Measurements from ENCODE around the gene UBA3. TPM values are rescaled to one million over a fixed set of nuclear protein-coding genes. Genes with fewer than 3 reads are reported as not detected.

UBA3 gene
- total RNA-seq, 1 donor from 2014 or later, result 76.2 TPM

GRCh38 chr3:69059688-69060087, 20.5 kb downstream of the UBA3 start:
- Mint-ChIP-seq H3K27ac (no peak overlapping the region), H3K27me3 (no peaks in the 10 kb centered on the region), H3K9me3 (ENCODE audit: low read depth) (no peaks in the 10 kb centered on the region), H3K36me3 (ENCODE audit: insufficient read depth) (peaks cover 27% of the 10 kb centered on the region), H3K4me3 (ENCODE audit: low read depth) (no peak overlapping the region), H3K4me1 (ENCODE audit: low read depth) (peaks cover 2% of the 10 kb centered on the region)
- no peak for TF ChIP-seq CTCF (IDR thresholded peaks at IDR 0.05; ENCODE audit: unreplicated experiment)
- DNase-seq (ENCODE audit: low spot score, unreplicated experiment), result no peak

GRCh38 chr3:69058947-69059224, 21.3 kb downstream of the UBA3 start:
- Mint-ChIP-seq H3K4me1 (ENCODE audit: low read depth) (no peaks in the 10 kb centered on the region), H3K36me3 (ENCODE audit: insufficient read depth) (peaks cover 26% of the 10 kb centered on the region)

GRCh38 chr3:69058180-69058946, 21.8 kb downstream of the UBA3 start:
- H3K27ac Mint-ChIP-seq, result no peak overlapping the region
- no peaks in the 10 kb centered on the region for H3K9me3 Mint-ChIP-seq (ENCODE audit: low read depth)
- no peak for DNase-seq (ENCODE audit: low spot score, unreplicated experiment)
- H3K27me3 Mint-ChIP-seq, result no peaks in the 10 kb centered on the region
- peaks cover 24% of the 10 kb centered on the region for H3K36me3 Mint-ChIP-seq (ENCODE audit: insufficient read depth)
- no peaks in the 10 kb centered on the region for H3K4me1 Mint-ChIP-seq (ENCODE audit: low read depth)
- no peak overlapping the region for H3K4me3 Mint-ChIP-seq (ENCODE audit: low read depth)
- no peak for TF ChIP-seq CTCF (IDR thresholded peaks at IDR 0.05; ENCODE audit: unreplicated experiment)

More at GRCh38 chr3:69058947-69059224, 21.3 kb downstream of the UBA3 start:
- Mint-ChIP-seq H3K27me3 (no peaks in the 10 kb centered on the region), H3K4me3 (ENCODE audit: low read depth) (no peak overlapping the region), H3K9me3 (ENCODE audit: low read depth) (no peaks in the 10 kb centered on the region), H3K27ac (no peak overlapping the region)
- TF ChIP-seq CTCF (IDR thresholded peaks at IDR 0.05; ENCODE audit: unreplicated experiment), result no peak
- no peak for DNase-seq (ENCODE audit: low spot score, unreplicated experiment)

GRCh38 chr3:69052472-69052898, 27.7 kb downstream of the UBA3 start:
- Mint-ChIP-seq H3K4me1 (ENCODE audit: low read depth) (peaks cover 20% of the 10 kb centered on the region), H3K27me3 (no peaks in the 10 kb centered on the region), H3K36me3 (ENCODE audit: insufficient read depth) (peaks cover 16% of the 10 kb centered on the region), H3K9me3 (ENCODE audit: low read depth) (no peaks in the 10 kb centered on the region), H3K27ac (peak overlapping the region; percentile 99), H3K4me3 (ENCODE audit: low read depth) (peak overlapping the region; percentile 99)
- TF ChIP-seq CTCF (IDR thresholded peaks at IDR 0.05; ENCODE audit: unreplicated experiment), result no peak
- DNase-seq (ENCODE audit: low spot score, unreplicated experiment), result no peak

GRCh38 chr3:69051756-69052471, 28.3 kb downstream of the UBA3 start, which contains the start of gene TMF1:
TSS of gene TMF1 (minus strand) at chr3:69052333. CDS start at chr3:69052086, 247 bp downstream.
- DNase-seq (ENCODE audit: low spot score, unreplicated experiment), result peak; percentile 96
- no peaks in the 10 kb centered on the region for H3K9me3 Mint-ChIP-seq (ENCODE audit: low read depth)
- TF ChIP-seq CTCF (IDR thresholded peaks at IDR 0.05; ENCODE audit: unreplicated experiment), result no peak
- H3K4me3 Mint-ChIP-seq (ENCODE audit: low read depth), result peak within 1 kb of the TSS; percentile 99
- peak within 1 kb of the TSS; percentile 99 for H3K27ac Mint-ChIP-seq
- H3K4me1 Mint-ChIP-seq (ENCODE audit: low read depth), result peaks cover 22% of the 10 kb centered on the region
- H3K36me3 Mint-ChIP-seq (ENCODE audit: insufficient read depth), result peaks cover 16% of the 10 kb centered on the region
- no peaks in the 10 kb centered on the region for H3K27me3 Mint-ChIP-seq
